Ovary (tissue), 3 donors: ENCODE measurements around the gene CCDC91.

ENCODE experiments used
- CTCF ChIP-seq, 3 donors: fragments of 450-650 bp in 2 of 3; fragments of 200-600 bp in 1 of 3; IDR thresholded peaks; one replicate each; pipeline versions ENCODE4 v1.5.1 to v1.8.0; 2016 to 2022; ENCODE audit warnings: antibody characterized with exemption in 3 of 3, mild to moderate bottlenecking in 1 of 3
- EP300 ChIP-seq: sonication (generic); formaldehyde crosslinking; IDR thresholded peaks from one replicate; pipeline ENCODE4 v1.6.1; 2017; ENCODE audit warnings: antibody characterized with exemption
- POLR2A ChIP-seq: fragments of 450-650 bp; IDR thresholded peaks from one replicate; pipeline ENCODE4 v1.6.1; 2017; ENCODE audit warnings: antibody characterized with exemption, mild to moderate bottlenecking, moderate library complexity
- donor health status: DM: no; HTN: no; CAD: no.

- TF ChIP-seq CTCF (IDR thresholded peaks at IDR 0.05) = no peak
- TF ChIP-seq POLR2A = no peak
- no peak for TF ChIP-seq EP300
Observed at GRCh38 chr12:28149279-28149678, 41.0 kb upstream of the CCDC91 start.
